ENCODE results near the gene ACOT13. TPM values are rescaled to one million over a fixed set of nuclear protein-coding genes. Genes with fewer than 3 reads are reported as not detected.
"Not testable (repeated sequence)": the region's sequence is repeated elsewhere in the genome, so short reads cannot be mapped to it uniquely, and the experiment has no call there.

Gene ACOT13
- total RNA-seq, 2 donors from 2014 or later: 25.0 to 30.3 TPM

DNA sequence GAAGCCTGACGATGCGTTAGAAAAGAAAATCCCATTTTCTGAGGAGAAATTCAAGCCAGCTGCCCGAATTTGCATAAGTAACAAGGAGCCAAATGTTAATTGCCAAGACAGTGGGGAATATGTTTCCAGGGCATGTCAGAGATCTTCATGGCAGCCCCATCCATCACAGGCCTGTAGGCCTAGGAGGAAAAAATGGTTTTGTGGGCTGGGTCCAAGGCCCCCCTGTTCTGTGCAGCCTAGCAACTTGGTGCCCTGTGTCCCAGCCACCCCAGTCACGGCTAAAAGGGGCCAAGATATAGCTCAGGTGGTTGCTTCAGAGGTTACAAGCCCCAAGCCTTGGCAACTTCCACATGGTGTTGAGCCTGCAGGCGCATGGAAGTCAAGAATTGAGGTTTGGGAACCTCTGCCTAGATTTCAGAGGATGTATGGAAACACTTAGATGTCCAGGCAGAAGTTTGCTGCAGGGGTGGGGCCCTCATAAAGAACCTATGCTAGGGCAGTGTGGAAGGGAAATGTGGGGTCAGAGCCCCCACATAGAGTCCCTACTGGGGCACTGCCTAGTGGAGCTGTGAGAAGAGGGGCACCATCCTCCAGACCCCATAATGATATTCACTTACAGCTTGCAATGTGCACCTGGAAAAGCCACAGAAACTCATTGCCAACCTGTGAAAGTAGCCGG, 64.7 kb downstream of the ACOT13 start:
- Mint-ChIP-seq H3K36me3 (peaks cover 19 to 24% of the 10 kb centered on the region in 2 donors), H3K9me3 (peaks cover 11 to 35% of the 10 kb centered on the region in 2 donors)
- not testable (repeated sequence) for ATAC-seq; H3K27ac Mint-ChIP-seq; DNase-seq (ENCODE audit: low spot score in 2 of 2)

DNA sequence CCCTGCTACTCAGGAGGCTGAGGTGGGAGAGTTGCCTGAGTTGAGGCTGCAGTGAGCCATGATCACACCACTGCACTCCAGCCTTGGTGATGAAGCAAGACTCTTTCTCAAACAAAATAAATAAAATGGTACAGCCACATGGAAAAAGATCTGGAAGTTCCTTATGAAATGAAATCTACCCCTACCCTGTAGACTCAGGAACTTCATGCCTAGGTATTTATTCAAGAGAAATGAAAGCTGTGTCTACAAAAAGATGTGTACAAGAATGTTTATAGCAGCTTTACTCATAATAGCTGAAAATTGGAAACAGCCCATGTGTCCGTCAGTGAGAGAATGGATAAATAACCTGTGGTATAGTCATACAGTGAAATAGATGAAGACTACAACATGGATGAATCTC, 67.3 kb downstream of the ACOT13 start:
- DNase-seq (ENCODE audit: low spot score in 2 of 2) (no peak), ATAC-seq (no peak)
- peaks cover 19 to 24% of the 10 kb centered on the region in 2 donors for H3K36me3 Mint-ChIP-seq
- peaks cover 11 to 30% of the 10 kb centered on the region in 2 donors for H3K9me3 Mint-ChIP-seq
- no peak overlapping the region for H3K27ac Mint-ChIP-seq

DNA sequence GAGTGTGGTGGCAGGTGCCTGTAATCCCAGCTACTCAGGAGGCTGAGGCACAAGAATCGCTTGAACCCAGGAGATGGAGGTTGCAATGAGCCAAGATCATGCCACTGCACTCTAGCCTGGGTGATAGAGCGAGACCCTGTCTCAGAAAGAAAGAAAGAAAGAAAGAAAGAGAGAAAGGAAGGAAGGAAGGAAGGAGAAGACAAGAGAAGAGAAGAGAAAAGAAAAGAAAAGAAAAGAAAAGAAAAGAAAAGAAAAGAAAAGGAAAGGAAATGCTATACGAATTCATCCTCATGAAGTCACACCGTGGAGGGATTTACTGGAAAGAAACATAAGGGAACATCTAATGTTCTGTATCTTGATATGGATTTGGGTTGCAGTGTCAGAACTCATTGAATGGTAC, 67.8 kb downstream of the ACOT13 start:
- not testable (repeated sequence) for H3K27ac Mint-ChIP-seq; ATAC-seq; DNase-seq (ENCODE audit: low spot score in 2 of 2)
- Mint-ChIP-seq H3K9me3 (peaks cover 10 to 28% of the 10 kb centered on the region in 2 donors), H3K36me3 (peaks cover 17 to 23% of the 10 kb centered on the region in 2 donors)

DNA sequence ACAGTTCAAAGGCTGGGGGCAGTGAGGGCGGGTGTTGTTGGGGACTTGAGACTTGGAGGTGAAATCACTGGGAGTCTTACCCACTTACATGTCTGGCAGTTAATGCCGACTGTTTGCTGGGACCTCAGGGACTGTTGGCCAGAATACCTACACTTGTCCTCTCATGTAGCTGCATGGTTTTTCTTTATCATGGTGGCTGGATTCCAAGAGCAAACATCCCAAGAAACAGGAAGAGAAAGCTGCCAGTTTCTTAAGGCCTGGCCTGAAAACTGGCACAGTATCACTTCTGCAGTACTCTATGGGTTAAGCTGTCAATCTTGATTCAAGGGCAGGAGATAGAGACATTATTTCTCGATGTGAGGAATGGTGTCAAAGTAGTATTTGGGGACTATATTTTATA, 71.9 kb downstream of the ACOT13 start:
- ATAC-seq (no peak), DNase-seq (ENCODE audit: low spot score in 2 of 2) (no peak)
- Mint-ChIP-seq H3K36me3 (peaks cover 0 to 5% of the 10 kb centered on the region in 2 donors), H3K9me3 (peaks cover 0 to 15% of the 10 kb centered on the region in 2 donors), H3K27ac (no peak overlapping the region)

DNA sequence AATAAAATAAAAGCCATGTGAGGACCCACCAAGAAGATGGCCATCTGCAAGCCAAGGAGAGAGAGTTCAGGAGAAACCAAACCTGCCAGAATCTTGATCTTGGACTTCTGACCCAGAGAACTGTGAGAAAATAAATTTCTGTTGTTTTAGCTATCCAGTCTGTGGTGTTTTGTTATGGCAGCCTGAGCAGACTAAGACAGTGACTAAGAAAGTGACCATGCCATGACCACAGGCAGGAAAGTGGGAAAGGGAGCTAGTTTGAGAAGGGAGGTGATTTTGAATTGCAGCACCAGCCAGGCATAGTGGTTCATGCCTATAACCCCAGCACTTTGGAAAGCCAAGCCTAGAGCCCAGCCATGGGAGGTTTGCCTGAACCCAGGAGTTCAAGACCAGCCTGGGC, 74.0 kb downstream of the ACOT13 start:
- peaks cover 0 to 5% of the 10 kb centered on the region in 2 donors for H3K36me3 Mint-ChIP-seq
- H3K27ac Mint-ChIP-seq: no peak overlapping the region
- ATAC-seq (no peak), DNase-seq (ENCODE audit: low spot score in 2 of 2) (no peak)
- H3K9me3 Mint-ChIP-seq: peaks cover 0 to 9% of the 10 kb centered on the region in 2 donors

DNA sequence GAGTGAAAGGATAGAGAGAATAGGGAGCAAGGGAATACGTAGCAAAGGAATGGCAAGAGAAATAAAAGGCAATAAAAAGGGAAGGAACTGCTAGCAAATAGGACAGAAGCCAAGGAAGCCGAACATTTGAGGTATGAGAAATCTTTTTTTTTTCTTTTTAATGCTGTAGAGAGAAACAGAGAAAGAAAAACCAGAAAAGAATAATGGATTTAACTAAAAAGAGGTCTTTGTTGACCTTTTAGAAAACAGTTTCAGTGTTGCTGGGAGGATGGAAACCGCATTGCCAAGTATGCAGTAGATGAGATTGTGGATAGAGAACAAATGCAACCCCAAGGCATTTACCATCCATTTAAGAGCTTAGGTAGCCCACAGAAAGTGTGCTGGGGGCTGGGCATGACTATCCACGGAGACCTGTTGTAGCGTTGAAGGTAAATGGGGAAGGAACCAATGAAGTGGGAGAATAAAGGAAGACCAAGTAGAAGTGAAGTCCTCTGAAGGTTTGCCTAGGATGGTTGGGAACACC, 75.4 kb downstream of the ACOT13 start:
- ATAC-seq (no peak), DNase-seq (ENCODE audit: low spot score in 2 of 2) (no peak)
- Mint-ChIP-seq H3K27ac (peak overlapping the region; percentile 77 to 78), H3K36me3 (peaks cover 0 to 5% of the 10 kb centered on the region in 2 donors), H3K9me3 (peaks cover 0 to 9% of the 10 kb centered on the region in 2 donors)

DNA sequence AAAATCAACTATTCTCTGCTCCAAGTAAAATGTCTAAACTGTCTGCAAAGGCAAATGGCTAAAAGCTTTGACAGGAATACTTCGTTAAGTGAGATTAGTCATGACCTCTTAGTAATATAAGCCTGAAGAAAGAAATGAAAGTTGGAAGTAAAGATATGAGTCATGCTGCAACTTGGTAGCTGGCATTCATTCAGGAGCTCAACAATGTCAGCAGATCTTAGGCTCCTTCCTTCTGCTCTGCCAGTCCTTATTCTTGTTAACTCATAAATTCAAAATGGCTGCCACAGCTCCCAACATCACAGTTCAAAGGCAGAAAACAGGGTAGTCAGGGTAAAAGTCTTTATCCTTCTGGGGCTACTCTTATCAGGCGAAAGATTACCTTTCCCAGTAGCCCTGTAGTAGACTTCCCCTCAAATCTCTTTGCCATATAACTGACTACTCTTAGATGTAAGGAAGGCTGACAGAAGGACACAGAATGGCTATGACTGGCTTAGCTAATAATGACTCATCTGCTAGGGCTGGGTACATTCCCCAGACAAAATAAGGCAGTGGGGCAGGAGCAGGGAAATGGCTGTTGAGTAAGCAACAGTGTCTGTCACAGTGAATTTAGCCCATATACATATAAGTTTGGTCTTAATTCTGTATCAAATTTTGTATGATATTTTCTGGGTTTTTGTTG, 76.5 kb downstream of the ACOT13 start:
- Mint-ChIP-seq H3K27ac (peak overlapping the region; percentile 77 to 78), H3K36me3 (peaks cover 0 to 5% of the 10 kb centered on the region in 2 donors)

DNA sequence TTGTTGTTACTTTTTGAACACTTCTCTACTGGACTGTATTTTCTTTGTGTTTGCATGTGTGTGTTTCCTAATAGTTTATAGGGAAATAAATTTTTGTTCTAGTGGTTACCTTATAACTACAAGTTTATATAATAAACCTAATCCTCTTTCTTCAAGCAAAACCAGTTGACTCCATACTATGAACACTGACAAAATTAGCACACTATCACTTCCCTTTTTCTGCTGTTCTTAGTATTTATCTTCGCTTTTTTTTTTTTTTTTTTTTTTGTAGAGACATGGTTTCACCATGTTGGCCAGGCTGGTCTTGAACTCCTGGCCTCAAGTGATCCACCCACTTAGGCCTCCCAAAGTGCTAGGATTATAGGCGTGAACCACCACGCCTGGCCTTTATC, 77.1 kb downstream of the ACOT13 start:
- peak overlapping the region; percentile 77 to 78 for H3K27ac Mint-ChIP-seq
- DNase-seq (ENCODE audit: low spot score in 2 of 2) (no peak), ATAC-seq (no peak)
- peaks cover 0 to 12% of the 10 kb centered on the region in 2 donors for H3K9me3 Mint-ChIP-seq
- peaks cover 0 to 7% of the 10 kb centered on the region in 2 donors for H3K36me3 Mint-ChIP-seq

More for the DNA sequence above, 76.5 kb downstream of the ACOT13 start:
- peak in 1 of 2 donors; percentile 47 for DNase-seq (ENCODE audit: low spot score in 2 of 2)
- peaks cover 0 to 9% of the 10 kb centered on the region in 2 donors for H3K9me3 Mint-ChIP-seq
- ATAC-seq: peak; percentile 96 to 97

DNA sequence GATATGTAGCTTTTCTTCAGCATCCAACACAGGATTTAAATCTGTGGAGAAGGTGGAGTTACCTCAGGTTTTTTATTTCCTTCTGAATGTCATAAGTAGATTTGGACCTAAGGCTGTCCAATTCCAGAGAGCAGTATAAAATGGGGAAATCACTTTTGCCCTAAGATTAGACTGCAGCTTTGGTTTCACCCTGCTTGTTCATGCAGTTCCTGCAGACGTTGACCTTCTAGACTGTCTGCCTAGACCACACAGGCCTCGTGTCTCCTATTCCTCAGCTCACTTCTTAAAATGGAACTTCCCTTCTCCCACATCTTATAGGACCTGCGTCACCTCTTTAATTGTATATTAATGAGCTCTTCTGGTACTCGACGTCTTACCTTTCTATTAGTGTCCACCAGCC, 78.0 kb downstream of the ACOT13 start:
- DNase-seq (ENCODE audit: low spot score in 2 of 2) (no peak), ATAC-seq (no peak)
- Mint-ChIP-seq H3K9me3 (peaks cover 0 to 12% of the 10 kb centered on the region in 2 donors), H3K27ac (no peak overlapping the region), H3K36me3 (peaks cover 0 to 9% of the 10 kb centered on the region in 2 donors)

DNA sequence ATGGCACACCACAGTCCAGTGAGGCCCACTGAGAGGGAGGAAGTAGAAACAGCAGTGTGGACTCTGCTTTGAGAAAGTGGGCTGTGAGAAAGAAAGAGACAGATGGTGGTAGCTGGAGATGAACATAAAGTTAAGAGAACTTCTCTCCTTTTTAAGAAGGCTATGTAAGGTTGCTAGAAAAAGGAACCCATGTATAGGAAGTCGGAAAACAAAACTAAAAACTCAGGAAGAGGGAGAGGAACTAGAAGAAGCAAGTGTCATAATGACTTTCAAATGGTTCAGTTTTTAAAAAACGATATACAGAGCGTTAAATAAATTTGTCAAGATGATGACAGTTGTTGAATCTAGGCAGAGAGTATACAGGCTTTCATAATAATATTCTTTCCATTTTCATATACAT, 82.4 kb downstream of the ACOT13 start:
- Mint-ChIP-seq H3K36me3 (peaks cover 0 to 16% of the 10 kb centered on the region in 2 donors), H3K27ac (no peak overlapping the region), H3K9me3 (peaks cover 0 to 13% of the 10 kb centered on the region in 2 donors)
- no peak for DNase-seq (ENCODE audit: low spot score in 2 of 2)
- ATAC-seq: no peak

DNA sequence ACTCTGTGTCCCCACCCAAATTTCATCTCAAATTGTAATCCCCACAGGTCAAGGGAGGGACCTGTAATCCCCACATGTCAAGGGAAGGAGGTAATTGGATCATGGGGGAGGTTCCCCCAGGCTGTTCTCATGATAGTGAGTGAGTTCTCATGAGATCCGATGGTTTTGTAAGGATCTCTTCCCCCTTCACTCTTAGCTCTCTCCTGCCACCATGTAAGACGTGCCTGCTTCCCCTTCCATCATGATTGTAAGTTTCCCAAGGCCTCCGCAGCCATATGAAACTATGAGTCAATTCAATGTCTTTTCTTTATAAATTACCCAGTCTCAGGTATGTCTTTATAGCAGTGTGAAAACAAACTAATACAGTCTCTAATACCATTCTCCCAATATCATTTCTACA, 84.0 kb downstream of the ACOT13 start:
- H3K27ac Mint-ChIP-seq; DNase-seq (ENCODE audit: low spot score in 2 of 2); ATAC-seq: not testable (repeated sequence)
- H3K36me3 Mint-ChIP-seq: peaks cover 0 to 16% of the 10 kb centered on the region in 2 donors
- peaks cover 0 to 13% of the 10 kb centered on the region in 2 donors for H3K9me3 Mint-ChIP-seq

DNA sequence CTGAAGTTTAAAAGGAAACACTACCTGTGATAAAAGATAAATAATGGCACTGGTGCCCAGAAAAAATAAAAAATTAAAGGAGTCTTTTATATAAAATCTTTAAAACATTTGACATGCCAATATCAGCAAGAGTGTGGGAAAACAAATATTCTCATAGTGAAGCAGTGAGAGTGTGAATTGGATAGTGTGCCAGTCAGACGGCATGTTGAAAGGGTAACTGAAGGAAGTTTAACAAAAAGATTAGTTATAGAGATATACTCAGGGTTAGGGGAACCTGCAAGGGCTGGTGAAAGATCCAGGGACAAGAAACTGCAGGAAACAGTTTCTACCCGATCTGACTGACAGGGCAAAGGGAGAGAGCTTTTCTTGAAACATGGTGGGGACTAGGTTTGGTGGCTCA, 85.6 kb downstream of the ACOT13 start:
- peaks cover 0 to 16% of the 10 kb centered on the region in 2 donors for H3K36me3 Mint-ChIP-seq
- DNase-seq (ENCODE audit: low spot score in 2 of 2): no peak
- no peak overlapping the region for H3K27ac Mint-ChIP-seq
- no peak for ATAC-seq
- peaks cover 0 to 13% of the 10 kb centered on the region in 2 donors for H3K9me3 Mint-ChIP-seq

DNA sequence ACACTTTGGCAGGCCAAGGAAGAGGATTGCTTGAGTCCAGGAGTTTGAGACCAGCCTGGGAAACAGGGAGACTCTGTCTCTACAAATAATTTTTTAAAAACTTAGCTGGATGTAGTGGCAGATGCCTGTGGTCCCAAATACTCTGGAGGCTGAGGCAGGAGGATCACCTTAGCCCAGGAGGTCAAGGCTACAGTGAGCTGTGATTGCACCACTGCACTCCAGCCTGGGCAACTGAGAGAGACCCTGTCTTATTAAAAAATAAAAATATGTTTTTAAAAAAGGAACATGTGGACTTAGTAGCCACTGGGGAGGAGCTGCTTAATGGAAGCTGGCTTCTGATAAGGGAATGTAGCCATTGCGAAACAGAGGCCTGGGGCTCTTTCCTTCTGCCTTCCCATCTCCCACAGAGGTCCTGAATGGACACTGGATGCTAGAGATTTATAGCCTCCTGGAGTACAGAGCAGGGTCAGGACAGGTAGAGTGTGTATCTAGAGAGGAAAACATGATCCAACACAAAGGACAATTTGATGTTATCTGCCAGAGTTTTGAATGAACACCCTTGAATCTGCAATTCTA, 86.1 kb downstream of the ACOT13 start:
- Mint-ChIP-seq H3K36me3 (peaks cover 0 to 16% of the 10 kb centered on the region in 2 donors), H3K9me3 (peaks cover 0 to 13% of the 10 kb centered on the region in 2 donors), H3K27ac (no peak overlapping the region)
- ATAC-seq: no peak
- no peak for DNase-seq (ENCODE audit: low spot score in 2 of 2)

DNA sequence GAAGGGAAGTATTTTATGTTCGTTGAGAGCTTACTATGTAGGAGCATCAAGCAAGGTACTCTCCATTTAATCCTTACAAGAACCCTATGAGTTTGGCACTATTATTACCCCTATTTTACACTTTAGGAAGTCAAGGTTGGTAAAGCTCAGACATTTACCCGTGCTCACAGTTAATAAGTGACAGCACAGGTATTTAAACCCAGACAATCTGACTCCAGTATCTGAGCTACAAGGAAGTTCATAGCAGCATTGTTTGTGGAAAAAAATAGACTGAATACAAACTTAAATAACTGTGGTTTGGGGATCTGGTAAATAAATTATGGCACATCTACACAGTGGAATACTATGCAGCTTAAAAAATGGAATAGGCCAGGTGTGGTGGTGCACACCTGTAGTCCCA, 86.7 kb downstream of the ACOT13 start:
- peaks cover 0 to 13% of the 10 kb centered on the region in 2 donors for H3K9me3 Mint-ChIP-seq
- no peak for DNase-seq (ENCODE audit: low spot score in 2 of 2)
- H3K27ac Mint-ChIP-seq: no peak overlapping the region
- H3K36me3 Mint-ChIP-seq: peaks cover 0 to 16% of the 10 kb centered on the region in 2 donors
- ATAC-seq: no peak

DNA sequence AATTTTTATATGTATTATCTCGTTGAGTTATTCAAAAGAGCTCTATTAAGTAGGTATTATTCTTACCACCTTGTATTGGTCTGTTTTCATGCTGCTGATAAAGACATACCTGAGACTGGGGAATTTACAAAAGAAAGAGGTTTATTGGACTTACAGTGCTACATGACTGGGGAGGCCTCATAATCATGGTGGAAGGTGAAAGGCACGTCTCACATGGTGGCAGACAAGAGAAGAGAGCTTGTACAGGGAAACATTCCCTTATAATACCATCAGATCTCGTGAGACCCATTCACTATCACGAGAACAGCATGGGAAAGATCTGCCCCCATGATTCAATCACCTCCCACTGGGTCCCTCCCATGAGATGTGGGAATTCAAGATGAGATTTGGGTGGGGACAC, 87.5 kb downstream of the ACOT13 start:
- not testable (repeated sequence) for ATAC-seq; H3K36me3 Mint-ChIP-seq; H3K9me3 Mint-ChIP-seq; DNase-seq (ENCODE audit: low spot score in 2 of 2); H3K27ac Mint-ChIP-seq

All from activated naive CD4-positive, alpha-beta T cell treated with anti-CD3 and anti-CD28 coated beads, Interleukin-2, amount 50 U/mL, for 72 hours (primary cell).